HG02759 (cell line): ENCODE data around the gene TMEM17.

ENCODE experiments used
- ATAC-seq: cut with Tn5 transposase; IDR thresholded peaks from one replicate; pipeline ENCODE4 v1.9.1; 2021; ENCODE audit warnings: mild to moderate bottlenecking, moderate library complexity; ENCODE audit not compliant: unreplicated experiment

The TMEM17 gene

GRCh38 chr2:62458206-62458641, 47.8 kb downstream of the TMEM17 start:
- ATAC-seq, result no peak

DNA sequence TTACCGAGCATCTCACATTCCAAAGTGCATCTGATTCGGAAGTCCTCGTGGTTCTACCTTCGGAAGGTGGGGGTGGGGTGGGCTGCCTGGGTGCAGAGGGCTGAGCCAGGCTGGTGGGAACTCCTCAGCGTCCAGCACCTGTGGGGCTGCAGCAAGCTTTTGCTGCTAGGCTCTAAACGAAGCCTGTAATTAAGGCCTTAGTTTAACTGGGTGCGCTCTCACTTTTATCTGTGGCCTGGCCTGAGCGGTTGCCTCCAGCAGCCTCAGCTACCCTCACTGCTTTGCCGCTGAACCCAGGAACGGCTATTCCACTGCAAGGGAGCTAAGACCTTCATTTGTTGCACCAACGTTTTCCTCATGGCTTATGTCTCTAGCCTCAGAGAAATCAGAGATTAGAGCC, 48.4 kb downstream of the TMEM17 start:
- ATAC-seq, result no peak

- ATAC-seq, result peak; percentile 95
Measured at GRCh38 chr2:62456721-62457539, 49.1 kb downstream of the TMEM17 start.

- no peak for ATAC-seq
Measured at GRCh38 chr2:62455957-62456692, 49.9 kb downstream of the TMEM17 start.

GRCh38 chr2:62453955-62454354, 52.0 kb downstream of the TMEM17 start:
- no peak for ATAC-seq

- no peak for ATAC-seq
Measured at GRCh38 chr2:62452701-62453454, 53.1 kb downstream of the TMEM17 start.

- ATAC-seq, result no peak
Measured at GRCh38 chr2:62450716-62451191, 55.2 kb downstream of the TMEM17 start.
